Stimulated activated CD8-positive, alpha-beta memory T cell treated with anti-CD3 and anti-CD28 coated beads, Interleukin-15, amount 100 ng/mL, for 4 hours (primary cell): ENCODE data around the gene MSL1.
A peak's percentile ranks its signal among the peaks of the same experiment; 100 is the strongest.

Experiments
- DNase-seq, 2 donors: peaks; one replicate each; pipeline ENCODE4 v3.0.0-alpha.2; 2020; ENCODE audit warnings: low read depth in 2 of 2

The MSL1 gene

GRCh38 chr17:40091691-40092397, 29.9 kb upstream of the MSL1 start:
- no peak for DNase-seq

DNA sequence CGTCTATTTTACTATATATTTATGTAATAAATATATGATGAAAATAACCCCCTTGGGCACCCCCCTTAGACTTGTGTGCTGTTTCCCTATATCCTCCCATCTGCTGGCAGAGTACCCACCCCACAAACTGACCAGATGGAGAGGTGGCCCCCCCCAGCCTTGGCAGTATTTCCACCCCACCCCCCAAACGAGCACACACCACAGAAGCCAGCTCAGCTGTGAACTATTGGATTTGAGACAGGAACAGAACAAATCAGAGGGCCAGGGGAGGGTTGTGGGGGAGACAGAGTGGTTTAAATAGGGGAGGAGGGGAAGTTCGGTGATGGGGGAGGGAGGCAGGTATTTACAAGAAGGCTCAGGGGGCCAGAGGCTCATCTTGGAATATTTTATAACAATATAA, 29.2 kb upstream of the MSL1 start:
- DNase-seq: no peak

- no peak for DNase-seq
These were observed 28.7 kb upstream of the MSL1 start for GRCh38 chr17:40093005-40093579.

DNA sequence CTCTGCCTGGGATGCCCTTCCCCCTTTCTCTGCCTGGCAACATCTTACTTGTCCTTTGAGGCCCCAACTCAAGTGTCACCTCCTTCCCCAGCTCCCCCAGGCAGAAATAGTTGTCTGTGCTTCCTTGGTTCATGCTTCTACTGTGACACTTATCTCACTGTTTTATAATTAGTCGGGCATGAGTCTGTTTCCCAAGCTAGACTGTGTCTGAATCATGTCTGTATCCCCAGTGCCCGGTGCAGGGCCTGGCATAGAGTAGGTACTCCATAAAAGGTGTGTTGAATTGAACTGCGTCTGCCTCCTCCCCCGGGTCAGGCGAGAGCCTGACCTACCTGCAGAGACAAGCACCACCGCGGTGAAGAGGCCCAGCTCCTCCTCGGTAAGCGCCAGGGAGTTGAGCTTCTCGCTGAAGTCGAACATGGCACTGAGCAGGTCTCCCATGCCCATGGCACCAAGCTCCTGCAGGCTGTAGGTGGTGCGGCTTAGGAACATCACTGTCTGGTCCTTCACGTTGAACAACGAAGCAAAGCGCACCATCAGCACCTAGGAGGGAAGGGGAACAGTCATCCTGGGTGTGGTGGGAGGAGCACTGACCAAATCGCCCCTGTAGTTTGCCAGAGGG, 28.1 kb upstream of the MSL1 start:
- DNase-seq: no peak

DNA sequence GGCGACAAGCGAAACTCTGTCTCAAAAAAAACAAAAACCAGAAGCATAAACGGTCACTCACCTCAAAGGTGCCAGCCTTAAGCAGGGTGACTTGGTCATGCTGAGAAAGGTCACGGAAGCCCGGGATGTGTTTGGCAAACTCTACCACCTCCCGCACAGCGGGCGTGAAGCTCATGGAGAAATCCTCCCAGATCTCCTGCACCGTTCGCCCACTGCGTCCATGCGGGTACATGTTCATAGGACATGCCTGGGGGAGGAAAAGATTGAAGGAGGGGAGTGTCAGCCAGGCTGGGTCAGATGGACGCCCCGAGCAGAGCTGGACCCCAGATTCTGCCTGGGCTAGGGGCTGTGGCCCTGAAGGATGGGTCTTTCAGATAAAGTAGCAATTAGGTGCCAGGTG, 26.9 kb upstream of the MSL1 start:
- DNase-seq: no peak

GRCh38 chr17:40095351-40095943, 26.3 kb upstream of the MSL1 start:
- no peak for DNase-seq

- peak; percentile 50 to 81 for DNase-seq
These were observed 25.6 kb upstream of the MSL1 start for GRCh38 chr17:40095944-40096791.

DNA sequence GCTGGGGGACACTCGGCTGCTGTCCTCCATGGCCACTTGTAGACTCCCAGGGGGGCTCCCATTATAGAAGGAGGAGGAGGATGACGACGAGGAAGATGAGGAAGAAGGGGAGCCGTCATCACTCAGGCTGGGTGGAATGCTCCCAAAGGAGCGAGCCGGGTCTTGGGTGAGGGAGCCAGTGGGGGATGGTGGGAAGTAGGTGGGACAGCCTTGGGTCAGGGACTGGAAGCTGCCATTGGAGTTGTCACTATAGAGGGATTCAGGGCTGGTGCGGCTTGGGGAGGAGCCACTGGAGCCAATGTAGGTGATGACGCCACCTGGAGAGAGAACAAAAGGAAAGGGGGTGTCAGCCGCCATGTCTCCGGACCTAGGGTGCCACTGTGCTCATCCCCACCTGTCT, 24.7 kb upstream of the MSL1 start:
- DNase-seq: no peak

DNA sequence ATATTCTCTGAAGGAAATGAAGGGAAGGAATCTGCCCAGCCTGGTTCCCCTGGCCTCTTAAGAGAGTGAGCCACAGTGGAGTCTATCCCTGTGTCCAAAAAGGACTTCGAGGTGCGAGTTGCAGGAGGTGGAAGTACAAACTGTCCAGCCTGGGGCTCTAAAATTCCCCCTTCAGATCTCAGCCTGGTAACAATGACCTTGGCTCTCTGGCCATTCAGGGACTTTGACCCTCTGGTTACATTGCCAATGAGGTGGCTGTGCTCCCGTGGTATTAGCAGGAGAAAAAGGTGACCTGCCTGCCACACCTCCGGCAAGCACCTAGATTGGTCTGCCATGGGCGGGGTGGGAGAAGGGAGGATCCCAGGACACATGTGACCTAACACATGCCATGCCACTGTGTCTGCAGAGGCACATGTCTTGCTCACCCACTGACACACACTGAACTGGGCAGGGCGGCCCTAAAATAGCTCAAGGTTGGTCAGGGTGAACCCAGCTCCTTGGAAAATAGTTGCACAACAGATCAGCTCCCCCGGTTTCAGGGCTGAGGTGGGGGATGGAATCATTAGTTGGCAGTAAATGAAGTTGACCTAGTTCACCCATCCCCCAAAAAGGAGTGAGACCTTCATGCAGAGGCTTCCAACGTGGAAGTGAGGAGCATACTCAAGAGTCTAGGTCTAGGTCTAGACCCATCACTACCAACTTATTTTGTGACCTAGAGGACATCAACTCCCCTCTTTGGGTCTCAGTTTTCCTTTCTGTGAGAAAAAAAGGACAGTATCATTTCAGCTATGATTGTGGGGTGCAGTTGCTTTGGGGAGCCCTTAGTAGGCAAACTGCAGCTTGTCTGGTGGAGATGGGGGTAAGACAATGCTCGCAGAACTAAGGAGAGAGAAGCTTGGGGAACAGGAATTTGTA, 23.6 kb upstream of the MSL1 start:
- no peak for DNase-seq

DNA sequence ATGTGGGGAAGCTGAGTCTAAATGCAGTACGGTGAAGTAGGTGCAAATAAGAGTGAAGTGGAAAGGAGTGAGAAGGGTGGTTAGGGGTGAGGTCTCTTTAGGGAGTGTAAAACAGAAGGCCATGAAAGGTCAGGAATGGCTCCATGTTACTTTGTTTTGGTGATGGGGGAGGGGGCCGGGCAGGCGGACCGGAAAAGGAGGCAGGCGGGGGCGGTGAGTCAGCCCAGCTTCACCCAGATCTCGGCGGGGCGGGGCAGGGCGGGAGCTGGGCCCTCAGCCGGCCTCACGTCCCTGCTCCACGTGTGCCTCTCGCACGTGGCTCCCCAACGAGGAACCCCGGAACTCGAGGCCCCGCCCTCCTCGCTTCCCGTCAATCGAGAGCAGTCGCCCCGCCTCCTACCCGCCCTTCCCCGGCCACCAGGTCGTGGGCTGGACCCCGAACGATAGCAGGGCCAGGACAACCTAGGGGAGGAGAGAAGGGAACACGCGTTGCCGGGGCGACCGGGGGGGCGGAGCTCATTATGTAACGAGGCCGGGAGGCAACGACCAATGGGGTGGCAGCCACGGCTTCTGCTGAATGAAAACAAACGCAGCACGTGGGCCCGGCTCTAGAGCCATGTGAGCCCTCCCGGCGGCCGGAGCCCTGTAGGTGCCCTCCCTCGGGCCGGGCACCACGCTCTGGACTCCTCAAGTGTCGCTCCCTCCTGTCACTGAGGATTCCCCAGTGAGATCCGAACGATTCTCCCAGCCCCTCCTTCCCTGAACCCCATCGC, 22.7 kb upstream of the MSL1 start:
- DNase-seq: peak; percentile 99 to 100

- no peak for DNase-seq
These were observed 22.0 kb upstream of the MSL1 start for GRCh38 chr17:40099619-40100418.

- DNase-seq: no peak
These were observed 21.4 kb upstream of the MSL1 start, which contains the start of gene NR1D1 for GRCh38 chr17:40100419-40100668. TSS of gene NR1D1 (minus strand) at chr17:40100589. CDS start at chr17:40100094, 495 bp downstream.

GRCh38 chr17:40100669-40101366, 21.0 kb upstream of the MSL1 start:
- DNase-seq: peak; percentile 81 to 88

DNA sequence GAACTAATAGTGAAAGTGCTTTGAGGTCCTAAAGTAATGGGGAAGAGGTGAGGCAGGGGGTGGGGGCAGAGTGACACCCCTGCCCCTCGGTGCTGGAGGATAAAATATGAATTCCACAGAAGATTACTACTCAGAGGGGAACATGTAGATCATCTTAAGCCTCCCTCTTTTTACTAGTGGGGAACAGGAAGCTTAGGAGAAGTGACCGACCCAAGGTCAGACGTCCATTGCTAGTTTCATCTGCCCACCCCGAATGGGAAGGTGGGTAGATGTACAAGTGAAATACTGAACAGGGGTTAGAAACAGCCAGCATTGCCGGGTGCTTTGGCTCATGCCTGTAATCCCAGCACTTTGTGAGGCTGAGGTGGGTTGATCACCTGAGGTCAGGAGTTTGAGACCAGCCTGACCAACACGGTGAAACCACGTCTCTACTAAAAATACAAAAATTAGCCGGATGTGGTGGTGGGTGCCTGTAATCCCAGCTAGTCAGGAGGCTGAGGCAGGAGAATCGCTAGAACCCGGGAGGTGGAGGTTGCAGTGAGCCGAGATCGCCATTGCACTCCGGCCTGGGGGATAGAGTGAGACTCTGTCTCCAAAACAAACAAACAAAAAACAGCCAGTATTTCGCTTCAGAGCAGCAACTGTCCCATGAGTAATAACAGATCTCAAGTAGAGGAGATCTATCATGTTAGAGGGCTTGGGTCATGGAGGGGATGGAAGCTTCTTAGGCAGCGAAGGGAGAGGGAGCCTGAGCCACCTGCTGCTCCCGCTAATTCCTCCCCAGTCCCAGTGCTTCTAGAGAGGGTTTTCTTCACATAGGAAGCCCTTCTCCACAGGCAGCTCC, 20.2 kb upstream of the MSL1 start:
- no peak for DNase-seq

DNA sequence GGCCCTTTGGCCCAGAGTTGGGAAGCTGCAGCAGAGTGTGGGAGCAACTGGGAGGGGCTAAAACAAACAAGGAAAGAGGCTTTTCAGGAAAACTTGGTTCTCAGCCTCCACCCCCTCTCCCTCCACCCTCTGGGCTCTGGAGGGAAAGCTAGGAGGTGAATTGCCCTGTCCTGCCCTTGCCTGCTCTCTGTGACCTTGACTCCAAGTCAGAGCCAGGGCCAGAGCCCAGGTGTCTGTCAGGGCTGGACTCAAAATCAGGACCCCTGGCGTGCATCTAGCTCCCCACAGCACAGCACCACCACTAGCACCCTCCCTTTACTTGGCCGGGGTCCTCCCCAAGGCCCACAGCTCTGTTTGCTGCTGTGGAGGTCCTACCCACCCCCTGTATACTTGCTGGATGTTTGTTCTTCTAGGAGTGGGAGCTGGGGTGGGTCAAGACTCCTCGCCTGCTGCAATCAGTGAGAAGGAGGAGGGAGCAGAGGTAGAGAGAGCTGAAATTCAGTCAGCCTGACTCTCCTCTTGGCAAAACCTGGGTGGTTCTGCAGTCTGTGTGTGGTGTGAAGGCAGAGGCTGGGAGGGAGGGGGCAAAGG, 18.6 kb upstream of the MSL1 start:
- DNase-seq: no peak

DNA sequence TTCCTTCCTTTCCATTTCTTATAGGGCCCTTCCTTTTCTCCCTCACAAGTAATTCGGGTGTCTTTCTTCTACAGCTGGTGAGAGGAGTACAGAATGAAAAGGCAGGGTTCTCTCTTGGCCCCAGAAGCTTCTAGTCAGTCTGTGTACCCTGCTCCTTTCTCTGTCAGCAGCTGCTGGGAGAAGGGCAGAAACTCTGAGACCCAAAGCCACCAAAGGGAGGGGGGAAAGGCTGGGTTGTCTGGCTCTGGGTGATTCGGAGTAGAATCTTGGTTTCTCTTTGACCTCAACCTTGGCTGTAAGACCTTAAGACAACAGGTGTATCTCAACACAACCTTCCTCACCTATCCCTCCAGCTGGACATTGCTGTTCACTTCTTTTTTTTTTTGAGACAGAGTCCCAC, 18.1 kb upstream of the MSL1 start:
- DNase-seq: no peak
